Fibroblast of skin of right quadriceps (primary cell): Measurements from ENCODE around the gene OR1L4.

Experiments used
- DNase-seq: peaks from one replicate; pipeline ENCODE4 v3.0.0-alpha.2; 2013

The OR1L4 gene, protein sequence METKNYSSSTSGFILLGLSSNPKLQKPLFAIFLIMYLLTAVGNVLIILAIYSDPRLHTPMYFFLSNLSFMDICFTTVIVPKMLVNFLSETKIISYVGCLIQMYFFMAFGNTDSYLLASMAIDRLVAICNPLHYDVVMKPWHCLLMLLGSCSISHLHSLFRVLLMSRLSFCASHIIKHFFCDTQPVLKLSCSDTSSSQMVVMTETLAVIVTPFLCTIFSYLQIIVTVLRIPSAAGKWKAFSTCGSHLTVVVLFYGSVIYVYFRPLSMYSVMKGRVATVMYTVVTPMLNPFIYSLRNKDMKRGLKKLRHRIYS

DNA sequence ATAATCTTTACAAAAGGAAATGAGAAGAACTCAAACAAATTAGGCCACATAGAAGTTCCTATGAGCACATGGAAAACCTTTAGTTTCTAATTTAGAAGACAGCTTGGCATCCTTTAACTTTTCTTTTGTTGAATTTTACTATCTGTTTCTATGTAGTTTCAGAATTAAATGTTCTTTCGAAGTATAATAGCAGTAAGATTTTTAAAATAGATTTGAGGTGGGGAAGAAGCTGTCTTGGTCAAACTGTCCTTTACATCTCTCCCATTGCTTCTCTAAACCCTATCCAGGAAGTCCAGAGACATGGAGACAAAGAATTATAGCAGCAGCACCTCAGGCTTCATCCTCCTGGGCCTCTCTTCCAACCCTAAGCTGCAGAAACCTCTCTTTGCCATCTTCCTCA, at the start of gene OR1L4:
Gene OR1L4, plus strand, starts transcription at position 301 of the 400 bp plus-strand sequence. Its CDS starts 0 bp downstream, at position 301.
- no peak for DNase-seq

DNA sequence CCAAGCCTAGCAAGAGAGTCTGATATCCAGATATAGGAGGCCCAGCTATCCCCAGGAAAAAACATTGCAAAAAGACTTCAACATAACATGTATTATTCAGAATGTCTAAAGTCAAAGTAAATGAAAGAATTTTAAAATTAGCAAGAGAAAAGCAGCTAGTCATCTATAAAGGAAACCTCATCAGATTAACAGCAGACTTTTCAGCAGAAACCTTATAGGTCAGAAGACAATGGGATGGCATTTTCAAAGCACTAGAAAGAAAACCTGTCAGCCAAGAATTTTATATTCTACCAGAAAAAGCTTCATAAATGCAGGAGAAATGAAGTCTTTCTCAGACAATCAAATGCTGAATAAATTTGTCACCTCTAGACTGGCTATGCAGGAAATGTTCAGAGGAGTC, 38.9 kb upstream of the OR1L4 start:
- DNase-seq: no peak

- no peak for DNase-seq
These were observed 28.1 kb upstream of the OR1L4 start for GRCh38 chr9:122695696-122696095.

- no peak for DNase-seq
These were observed 5.8 kb upstream of the OR1L4 start for GRCh38 chr9:122718038-122718437.

DNA sequence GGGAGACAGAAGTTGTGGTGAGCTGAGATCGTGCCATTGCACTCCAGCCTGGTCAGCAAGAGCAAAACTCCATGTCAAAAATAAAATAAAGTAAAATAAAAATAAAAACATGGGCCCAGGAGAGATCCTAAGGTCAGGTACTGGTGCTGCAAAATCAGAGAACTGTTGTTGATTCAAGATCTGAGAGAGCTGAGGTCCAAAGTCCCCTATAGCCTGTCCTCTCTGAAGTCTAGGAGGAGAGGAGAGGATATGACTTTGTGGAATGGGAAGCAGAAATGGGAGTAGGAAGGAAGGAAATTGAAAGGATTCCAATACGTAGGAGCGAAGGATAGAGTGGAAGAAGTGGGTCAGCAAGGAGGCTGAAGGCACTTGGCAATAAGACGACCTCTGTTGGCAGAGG, 4.6 kb upstream of the OR1L4 start:
- no peak for DNase-seq

GRCh38 chr9:122742003-122742402, 18.2 kb downstream of the OR1L4 start, which contains the start of gene OR1L6:
Gene OR1L6 (plus strand): TSS chr9:122742303. CDS start chr9:122749848, 7,545 bp downstream.
- DNase-seq: no peak

DNA sequence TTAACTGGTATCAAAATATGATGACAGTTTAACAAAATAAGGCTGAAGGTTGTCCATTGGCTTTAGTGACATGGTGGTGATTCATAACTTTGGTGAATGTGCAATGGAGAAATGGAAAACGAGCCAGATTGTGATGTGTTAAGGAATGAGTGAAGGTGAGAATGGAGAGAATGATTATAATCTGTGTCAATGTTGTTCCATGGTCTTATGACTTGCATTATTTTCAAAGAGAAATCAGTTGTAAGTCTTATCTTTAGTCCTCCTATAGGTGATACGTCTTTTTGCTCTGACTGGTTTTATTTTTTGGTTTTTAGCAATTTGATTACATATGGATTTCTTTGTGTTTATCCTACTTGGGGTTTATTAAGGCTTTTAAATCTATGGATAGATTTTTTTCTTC, 31.0 kb downstream of the OR1L4 start:
- DNase-seq: no peak

DNA sequence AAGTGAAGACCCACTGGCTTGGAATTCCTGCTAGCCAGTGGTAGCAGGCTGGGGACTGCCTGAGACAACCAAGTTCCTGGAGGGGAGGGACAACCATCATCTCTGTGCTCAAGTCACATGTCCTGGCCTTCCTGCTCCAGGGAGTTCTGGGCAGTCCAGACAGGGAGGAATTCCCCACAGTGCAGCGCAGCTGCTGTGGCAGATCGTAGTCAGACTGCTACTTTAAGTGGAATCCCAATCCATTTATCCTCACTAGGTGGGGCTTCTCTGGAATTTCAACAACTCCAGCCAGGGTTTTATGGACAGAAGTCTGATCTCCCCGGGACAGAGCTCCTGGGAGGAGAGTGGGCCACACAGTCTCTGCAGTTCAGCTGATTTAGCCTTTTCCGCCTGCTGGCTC, 44.0 kb downstream of the OR1L4 start:
- DNase-seq: no peak
